Measurements from ENCODE around the gene SOX4. TPM values are rescaled to one million over a fixed set of nuclear protein-coding genes. Genes with fewer than 3 reads are reported as not detected.
A peak's percentile ranks its signal among the peaks of the same experiment; 100 is the strongest.
"Not testable (repeated sequence)": the region's sequence is repeated elsewhere in the genome, so short reads cannot be mapped to it uniquely, and the experiment has no call there.

The SOX4 gene
- 20.1 and 26.4 TPM in 2 replicates for total RNA-seq
- 7.8 TPM for polyA plus RNA-seq (2012)

DNA sequence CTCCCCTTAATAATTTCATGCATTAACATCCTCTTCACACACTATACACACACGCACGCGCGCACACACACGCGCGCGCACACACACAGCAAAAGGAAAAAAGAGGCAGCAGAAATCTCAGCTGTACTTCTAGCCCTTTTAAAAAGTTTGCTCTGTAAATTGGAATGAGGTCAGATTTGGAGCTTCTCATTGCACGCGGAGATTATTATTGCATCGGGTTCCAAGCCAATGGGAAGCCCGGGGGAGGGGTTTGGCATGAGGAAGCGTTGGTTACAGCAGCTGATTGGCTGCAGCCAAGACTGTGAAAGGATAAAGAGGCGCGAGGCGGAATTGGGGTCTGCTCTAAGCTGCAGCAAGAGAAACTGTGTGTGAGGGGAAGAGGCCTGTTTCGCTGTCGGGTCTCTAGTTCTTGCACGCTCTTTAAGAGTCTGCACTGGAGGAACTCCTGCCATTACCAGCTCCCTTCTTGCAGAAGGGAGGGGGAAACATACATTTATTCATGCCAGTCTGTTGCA lies at the start of gene SOX4:
Gene SOX4 (plus strand): TSS at position 340 of the 515 bp plus-strand sequence. CDS start 784 bp downstream, outside the sequence.
- DNase-seq (ENCODE audit: low read depth) = peak; percentile 97

GRCh38 chr6:21552286-21552685 lies 41.3 kb upstream of the SOX4 start:
- DNase-seq (ENCODE audit: low read depth) = not testable (repeated sequence)

- DNase-seq (ENCODE audit: low read depth) = no peak
These were observed 39.3 kb upstream of the SOX4 start for GRCh38 chr6:21554286-21554685.

- DNase-seq (ENCODE audit: low read depth) = no peak
These were observed 38.4 kb upstream of the SOX4 start for GRCh38 chr6:21555197-21555596.

- DNase-seq (ENCODE audit: low read depth) = no peak
These were observed 37.0 kb upstream of the SOX4 start for GRCh38 chr6:21556511-21556910.

- DNase-seq (ENCODE audit: low read depth) = no peak
These were observed 36.4 kb upstream of the SOX4 start for GRCh38 chr6:21556968-21557721.

GRCh38 chr6:21559238-21559637 lies 34.3 kb upstream of the SOX4 start:
- no peak for DNase-seq (ENCODE audit: low read depth)

GRCh38 chr6:21560249-21560648 lies 33.3 kb upstream of the SOX4 start:
- DNase-seq (ENCODE audit: low read depth) = no peak

DNA sequence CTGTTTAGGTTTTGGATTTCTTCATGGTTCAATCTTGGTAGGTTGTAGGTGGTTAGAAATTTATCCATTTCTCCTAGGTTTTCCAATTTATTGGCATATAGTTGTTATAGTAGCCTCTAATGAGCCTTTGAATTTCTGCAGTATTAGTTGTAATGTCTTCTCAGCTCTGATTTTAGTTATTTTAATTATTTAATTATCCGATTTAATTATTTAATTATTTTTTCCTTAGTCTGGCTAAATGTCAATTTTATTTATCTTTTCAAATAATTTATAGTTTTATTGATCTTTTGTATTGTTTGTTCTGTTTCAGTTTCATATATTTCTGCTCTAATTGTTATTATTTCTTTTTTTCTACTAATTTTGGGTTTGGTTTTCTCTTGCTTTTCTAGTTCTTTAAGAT lies 28.1 kb upstream of the SOX4 start:
- no peak for DNase-seq (ENCODE audit: low read depth)

- DNase-seq (ENCODE audit: low read depth) = no peak
These were observed 15.0 kb upstream of the SOX4 start for GRCh38 chr6:21578523-21578922.

DNA sequence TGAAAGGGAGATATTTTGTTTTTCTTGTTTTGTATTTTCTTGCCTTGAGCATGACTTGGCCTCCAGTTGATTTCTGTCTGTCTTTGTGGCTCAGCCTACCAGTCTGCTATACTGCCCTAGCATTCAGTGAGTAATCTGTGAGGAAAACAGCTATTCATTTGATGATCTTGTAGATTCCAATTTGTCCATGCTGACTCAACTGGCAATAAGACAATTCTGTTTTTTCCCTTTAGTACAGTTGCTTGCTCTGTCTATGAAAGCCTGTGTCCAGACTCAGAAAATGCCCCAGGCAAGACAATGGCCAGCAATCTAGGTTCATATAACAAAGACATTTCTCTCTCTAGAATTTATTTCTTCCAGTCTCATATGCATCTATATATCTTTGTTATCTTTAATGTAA lies 10.9 kb upstream of the SOX4 start:
- no peak for DNase-seq (ENCODE audit: low read depth)

DNA sequence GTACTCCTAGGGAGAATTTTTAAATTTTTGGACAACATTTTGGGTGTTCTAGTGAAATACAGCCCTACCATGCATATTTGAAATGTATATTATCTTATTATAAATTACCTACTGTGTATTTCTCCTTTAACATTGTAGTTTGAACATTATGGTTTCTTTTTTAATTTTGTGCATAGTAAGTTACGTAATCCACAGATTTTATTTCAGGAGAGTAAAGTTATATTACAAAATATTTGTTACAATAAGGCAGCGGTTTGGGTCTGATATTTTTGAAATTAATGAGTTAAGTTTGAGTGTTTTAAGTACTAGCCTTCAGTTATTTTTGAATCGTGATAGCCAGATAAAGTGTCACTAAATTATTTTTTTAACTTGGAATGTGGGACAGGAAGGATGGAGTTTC lies 7.3 kb upstream of the SOX4 start:
- DNase-seq (ENCODE audit: low read depth) = no peak

GRCh38 chr6:21586740-21587178 lies 6.8 kb upstream of the SOX4 start:
- DNase-seq (ENCODE audit: low read depth) = no peak

DNA sequence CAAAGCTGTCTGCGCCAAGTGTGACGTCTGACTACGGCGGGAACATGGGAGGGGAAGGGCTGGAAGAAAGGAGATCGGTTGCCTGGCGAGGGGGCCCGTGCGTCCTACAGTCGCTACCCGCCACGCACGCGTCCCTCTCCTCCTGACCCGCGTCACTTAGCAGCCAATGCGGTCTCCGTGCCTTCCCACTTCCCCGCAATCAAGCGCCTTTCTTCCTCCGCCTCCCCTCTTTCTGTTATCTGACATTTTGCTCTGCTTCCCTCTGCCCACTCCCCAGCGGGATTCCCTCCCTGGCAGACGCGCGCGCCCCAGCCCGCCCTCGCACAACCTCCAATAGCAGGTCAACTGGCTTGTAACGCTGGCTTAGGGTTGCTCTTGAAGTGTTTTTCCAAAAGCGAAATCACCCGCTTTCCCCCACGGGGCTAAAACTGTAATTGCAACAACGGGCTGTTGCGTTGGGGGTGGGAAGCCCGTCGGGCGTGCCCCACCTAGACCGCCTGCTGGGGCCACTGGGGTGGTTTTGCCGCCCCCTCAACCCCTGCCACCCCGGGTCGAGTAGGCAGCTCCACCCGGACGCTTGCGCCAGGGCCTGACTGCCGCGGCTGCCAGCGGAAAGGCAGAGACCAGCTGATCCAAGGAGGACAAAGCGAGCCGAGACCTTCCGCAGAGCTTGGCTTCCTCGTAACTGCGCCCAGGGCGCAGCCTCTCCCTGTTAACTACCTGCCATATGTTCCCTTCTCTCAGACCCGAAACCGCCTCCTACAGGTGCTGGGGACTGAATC lies 6.2 kb upstream of the SOX4 start:
- DNase-seq (ENCODE audit: low read depth) = peak; percentile 80

DNA sequence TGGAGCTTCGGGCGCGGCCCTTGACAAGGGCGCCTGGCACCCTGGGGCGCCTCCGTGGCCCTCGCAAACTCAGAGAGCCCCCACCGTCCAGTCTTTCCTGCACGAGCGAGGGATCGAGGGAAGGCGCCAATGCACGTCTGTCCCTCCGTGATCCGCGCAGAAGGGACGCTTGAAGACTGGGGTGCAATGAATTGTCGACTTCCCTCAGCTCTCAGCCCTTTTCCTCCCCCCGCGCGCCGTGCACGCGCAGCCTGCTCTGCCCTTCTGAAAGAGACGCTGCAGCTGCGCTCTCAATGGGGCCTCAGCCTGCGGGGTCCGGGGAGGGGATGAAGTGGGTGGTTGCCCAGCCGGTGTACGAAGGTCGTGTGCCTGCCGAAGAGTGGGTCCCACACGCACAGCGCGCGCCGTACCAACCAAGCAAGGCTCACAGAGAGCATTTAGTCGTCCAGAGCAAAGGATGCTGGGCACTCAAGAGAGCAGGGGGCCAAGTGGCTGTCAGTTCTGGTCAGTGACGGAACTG lies 5.5 kb upstream of the SOX4 start:
- peak; percentile 78 for DNase-seq (ENCODE audit: low read depth)

DNA sequence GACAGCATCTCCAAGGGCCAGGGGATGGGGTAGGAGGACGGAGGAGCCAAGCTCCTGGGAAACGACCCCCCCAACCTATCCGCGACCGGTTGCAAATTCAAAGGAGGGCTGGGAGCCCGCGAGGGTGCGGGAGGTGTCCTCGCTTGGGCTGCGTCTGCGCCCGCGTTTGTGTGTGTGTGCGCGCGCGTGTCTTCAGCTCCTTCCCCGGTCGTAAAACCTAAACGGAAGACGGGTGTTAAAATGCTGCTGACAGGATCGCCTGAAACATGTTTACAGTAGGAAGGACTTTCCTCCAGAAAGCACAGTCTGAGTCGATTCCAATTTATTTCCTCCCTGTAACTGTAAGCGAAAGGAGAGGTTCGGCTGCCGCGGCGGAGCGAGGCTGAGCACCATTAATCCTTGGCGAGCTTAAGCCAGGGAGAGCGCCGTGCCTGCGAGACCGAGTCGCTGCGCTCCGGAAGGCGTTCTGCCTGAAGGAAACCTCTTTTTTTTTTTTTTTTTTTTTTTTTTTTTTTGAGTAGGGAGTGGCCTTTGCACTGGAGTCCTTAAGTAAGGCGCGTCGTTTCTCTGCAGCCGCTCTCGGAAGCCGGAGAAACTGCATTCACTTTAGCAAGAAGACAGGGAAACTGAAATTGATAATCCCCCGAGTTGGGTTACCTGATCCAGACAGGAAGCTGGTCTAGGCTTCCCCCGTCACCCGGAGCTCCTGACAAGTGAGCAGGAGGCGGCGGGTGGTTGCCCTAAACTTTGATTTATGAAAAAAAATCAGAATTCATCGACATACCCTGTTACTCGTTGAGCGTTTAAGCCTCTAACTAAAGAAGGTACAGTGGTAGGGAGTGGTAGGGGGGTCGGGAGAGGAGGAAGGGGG lies 4.8 kb upstream of the SOX4 start:
- DNase-seq (ENCODE audit: low read depth) = peak; percentile 82

GRCh38 chr6:21589352-21590345 lies 3.9 kb upstream of the SOX4 start:
- peak; percentile 89 for DNase-seq (ENCODE audit: low read depth)

- no peak for DNase-seq (ENCODE audit: low read depth)
These were observed 3.2 kb upstream of the SOX4 start for GRCh38 chr6:21590346-21590745.

GRCh38 chr6:21591446-21591845 lies 2.1 kb upstream of the SOX4 start:
- DNase-seq (ENCODE audit: low read depth) = no peak

DNA sequence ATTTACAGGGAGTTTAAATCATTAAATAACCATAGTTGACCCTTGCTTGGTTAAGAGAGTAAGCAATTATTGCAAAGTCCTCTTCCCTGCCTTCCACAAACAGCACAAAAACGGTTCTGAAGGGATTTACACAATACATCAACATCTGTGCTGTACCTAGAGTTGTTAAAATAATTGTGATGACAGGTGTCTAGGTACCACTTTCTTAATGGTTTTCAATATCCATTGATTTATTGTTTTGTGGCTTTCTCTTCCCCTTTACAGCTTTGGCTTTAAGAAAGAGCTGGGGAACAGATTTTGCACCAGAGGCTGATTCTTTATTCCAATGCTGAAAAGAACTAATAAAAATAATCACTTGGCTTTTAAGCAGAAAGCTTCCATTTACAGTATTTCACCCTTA lies 598 bp upstream of the SOX4 start:
- DNase-seq (ENCODE audit: low read depth) = no peak
